HG02884 (cell line): ENCODE measurements around the gene PLEKHG4B.
"Not testable (repeated sequence)": the region's sequence is repeated elsewhere in the genome, so short reads cannot be mapped to it uniquely, and the experiment has no call there.

Source experiments
- ATAC-seq: cut with Tn5 transposase; IDR thresholded peaks from one replicate; pipeline ENCODE4 v1.9.1; 2021; ENCODE audit warnings: mild to moderate bottlenecking, moderate library complexity; ENCODE audit not compliant: unreplicated experiment

Gene PLEKHG4B, protein sequence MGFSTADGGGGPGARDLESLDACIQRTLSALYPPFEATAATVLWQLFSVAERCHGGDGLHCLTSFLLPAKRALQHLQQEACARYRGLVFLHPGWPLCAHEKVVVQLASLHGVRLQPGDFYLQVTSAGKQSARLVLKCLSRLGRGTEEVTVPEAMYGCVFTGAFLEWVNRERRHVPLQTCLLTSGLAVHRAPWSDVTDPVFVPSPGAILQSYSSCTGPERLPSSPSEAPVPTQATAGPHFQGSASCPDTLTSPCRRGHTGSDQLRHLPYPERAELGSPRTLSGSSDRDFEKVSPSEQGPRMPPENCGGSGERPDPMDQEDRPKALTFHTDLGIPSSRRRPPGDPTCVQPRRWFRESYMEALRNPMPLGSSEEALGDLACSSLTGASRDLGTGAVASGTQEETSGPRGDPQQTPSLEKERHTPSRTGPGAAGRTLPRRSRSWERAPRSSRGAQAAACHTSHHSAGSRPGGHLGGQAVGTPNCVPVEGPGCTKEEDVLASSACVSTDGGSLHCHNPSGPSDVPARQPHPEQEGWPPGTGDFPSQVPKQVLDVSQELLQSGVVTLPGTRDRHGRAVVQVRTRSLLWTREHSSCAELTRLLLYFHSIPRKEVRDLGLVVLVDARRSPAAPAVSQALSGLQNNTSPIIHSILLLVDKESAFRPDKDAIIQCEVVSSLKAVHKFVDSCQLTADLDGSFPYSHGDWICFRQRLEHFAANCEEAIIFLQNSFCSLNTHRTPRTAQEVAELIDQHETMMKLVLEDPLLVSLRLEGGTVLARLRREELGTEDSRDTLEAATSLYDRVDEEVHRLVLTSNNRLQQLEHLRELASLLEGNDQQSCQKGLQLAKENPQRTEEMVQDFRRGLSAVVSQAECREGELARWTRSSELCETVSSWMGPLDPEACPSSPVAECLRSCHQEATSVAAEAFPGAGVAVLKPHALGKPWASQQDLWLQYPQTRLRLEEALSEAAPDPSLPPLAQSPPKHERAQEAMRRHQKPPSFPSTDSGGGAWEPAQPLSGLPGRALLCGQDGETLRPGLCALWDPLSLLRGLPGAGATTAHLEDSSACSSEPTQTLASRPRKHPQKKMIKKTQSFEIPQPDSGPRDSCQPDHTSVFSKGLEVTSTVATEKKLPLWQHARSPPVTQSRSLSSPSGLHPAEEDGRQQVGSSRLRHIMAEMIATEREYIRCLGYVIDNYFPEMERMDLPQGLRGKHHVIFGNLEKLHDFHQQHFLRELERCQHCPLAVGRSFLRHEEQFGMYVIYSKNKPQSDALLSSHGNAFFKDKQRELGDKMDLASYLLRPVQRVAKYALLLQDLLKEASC (N-terminal part only)

DNA sequence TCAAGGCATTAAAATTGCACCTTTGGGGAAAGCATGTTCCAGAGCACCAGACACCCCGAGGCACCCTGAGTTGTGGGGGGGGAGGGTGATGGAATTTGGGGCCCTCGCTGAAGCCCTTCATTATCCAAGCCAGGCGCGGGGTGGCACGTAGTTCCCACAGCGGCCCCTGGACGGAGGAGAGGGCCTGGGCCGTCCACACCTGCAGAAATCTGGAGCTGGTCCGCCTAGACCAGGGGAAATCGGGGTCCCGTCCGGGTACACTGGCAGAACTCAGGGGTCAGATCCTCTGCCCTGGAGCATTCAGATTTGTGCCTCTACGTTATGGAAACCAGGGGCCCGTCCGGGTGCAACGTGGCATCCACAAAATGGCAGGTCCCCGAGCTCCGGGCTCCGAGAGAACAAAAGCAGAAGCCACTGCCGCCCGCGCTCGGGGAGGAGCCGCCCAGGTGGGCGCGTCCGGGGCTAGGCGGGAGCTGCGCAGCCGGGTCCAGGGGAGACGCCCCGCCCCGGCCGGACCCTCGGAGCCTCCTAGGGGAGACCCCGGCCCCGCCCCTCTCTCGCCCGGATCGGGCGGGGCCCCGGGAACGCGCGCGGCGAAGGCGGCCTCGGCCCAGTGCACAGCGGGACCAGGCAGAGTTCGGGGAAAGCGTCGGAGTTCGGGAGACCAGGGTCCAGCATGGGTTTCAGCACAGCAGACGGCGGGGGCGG, at the start of gene PLEKHG4B:
PLEKHG4B (plus strand) TSS at position 613 of the 708 bp plus-strand sequence; CDS start at position 677, 64 bp downstream.
- ATAC-seq, result no peak

DNA sequence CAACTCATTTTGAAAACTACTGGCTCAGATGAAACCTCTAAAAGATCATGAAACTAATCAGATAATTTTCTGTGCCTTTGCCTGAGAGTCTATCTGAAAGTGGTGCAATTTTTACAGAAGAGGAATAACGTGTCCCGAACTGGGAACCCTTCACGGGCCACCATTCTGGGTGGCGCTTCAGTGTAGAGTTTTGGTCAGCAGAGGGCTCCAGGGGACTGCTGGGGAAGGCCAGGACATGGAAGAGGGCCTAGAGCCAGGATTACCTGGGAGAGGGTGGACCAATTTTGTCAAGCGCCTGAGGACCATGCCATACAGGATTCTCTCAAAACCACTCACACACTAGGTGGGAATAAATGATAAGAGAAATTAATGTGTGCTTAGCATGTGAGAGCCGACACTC, 49.7 kb upstream of the PLEKHG4B start:
- ATAC-seq, result no peak

DNA sequence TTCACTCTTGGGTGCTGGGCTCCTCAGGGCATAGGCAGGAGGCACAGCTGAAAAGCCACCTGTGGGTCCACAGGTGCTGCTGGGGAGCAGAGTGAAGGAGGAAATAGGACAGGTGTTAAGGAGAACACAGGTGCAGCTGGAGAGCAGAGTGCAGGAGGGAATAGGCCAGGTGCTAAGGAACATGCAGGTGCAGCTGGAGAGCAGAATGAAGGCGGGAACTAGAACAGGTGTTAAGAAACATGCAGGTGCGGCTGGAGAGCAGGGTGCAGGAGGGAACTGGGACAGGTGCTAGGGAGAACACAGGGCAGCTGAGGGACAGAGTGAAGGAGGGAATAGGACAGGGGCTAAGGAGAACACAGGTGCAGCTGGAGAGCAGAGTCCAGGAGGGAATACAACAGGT, 43.8 kb upstream of the PLEKHG4B start:
- no peak for ATAC-seq

DNA sequence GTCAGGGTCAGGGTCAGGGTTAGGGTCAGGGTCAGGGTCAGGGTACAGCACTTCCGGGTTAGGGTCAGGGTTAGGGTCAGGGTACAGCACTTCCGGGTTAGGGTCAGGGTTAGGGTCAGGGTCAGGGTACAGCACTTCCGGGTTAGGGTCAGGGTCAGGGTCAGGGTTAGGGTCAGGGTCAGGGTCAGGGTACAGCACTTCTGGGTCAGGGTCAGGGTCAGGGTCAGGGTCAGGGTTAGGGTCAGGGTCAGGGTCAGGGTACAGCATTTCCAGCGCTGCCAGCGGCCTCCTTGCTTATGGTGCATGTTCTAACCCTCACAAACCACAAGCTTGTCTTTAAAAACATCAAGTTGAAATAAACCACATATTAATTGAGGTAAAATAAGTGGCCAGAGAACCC, 42.4 kb upstream of the PLEKHG4B start:
- not testable (repeated sequence) for ATAC-seq

DNA sequence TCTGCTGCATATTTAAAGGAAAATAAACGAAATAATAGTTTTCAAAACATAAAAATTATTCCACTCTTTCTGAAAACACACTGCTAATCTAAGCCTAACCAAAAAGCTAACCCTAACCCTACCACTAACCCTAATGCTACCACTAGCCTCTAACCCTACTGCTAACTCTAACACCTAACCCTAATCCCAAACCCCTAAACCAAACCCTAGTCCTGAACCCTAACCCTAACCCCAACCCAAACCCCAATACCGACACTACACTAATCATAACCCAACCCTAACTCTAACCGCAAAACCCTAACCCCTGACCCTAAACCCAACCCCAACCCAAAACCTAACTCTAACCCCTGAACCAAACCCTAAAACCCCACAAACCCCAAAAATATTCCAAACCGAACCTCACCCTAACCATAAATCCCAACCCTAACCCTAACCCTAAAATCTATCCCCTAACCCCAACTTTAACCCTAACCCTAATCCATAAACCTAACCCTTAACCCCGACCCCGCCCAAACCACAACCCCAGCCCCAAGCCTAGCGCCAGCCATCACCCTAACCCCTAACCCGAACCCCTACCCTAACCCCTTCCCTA, 41.9 kb upstream of the PLEKHG4B start:
- no peak for ATAC-seq

DNA sequence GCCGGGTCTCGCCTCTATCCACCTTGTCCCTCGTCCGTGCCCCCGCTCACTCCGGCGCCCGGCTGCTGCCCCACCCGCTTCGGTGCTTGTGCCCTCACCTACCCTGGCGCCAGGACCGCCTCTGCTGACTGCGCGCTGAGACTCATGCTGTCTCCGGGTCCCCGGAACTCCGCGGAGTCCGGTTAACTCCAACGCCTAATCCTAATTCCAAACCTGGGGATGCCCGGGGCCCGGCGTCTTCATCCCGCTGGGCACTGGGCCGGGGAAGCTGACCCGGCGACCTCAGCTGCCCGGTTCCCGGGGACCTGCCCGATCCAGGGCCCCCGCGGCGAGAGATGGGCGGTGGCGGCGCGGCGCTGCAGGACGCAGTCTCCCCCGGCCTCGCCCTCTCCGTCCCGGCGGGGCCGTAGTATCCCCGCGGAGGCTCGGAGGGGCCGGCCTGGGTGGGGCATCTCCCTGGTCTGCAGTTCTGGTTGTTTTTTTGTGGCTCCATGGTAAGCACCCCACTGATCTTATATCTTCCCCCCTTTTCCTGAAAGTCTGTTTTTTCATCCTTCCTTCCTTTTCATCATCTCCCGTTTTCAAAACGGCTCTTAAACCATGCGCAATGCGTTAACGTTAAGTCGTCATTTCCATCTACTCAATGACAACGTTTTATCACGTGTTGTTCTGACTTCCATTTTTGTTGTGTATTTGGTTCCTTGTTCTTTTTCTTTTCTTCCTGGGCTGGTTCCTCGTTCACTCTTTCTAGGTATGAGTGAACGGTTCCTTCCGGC, 41.1 kb upstream of the PLEKHG4B start:
- no peak for ATAC-seq

DNA sequence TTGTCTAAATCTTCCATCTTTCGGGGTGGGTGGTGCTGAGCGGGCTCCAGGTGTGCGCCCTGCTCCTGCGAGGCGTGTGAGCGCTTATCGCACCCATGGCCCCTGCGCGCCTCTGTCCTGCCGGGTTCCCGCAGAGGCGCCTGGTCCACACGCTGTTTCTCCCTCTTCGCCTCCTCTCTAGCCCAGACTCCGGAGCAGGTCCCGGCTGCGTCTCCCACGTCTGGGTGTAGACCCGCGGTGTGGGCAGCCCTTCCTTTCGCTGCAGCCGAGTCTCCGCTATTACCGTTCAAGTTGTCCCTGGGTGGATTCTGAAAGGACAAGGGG, 40.5 kb upstream of the PLEKHG4B start:
- ATAC-seq, result no peak

DNA sequence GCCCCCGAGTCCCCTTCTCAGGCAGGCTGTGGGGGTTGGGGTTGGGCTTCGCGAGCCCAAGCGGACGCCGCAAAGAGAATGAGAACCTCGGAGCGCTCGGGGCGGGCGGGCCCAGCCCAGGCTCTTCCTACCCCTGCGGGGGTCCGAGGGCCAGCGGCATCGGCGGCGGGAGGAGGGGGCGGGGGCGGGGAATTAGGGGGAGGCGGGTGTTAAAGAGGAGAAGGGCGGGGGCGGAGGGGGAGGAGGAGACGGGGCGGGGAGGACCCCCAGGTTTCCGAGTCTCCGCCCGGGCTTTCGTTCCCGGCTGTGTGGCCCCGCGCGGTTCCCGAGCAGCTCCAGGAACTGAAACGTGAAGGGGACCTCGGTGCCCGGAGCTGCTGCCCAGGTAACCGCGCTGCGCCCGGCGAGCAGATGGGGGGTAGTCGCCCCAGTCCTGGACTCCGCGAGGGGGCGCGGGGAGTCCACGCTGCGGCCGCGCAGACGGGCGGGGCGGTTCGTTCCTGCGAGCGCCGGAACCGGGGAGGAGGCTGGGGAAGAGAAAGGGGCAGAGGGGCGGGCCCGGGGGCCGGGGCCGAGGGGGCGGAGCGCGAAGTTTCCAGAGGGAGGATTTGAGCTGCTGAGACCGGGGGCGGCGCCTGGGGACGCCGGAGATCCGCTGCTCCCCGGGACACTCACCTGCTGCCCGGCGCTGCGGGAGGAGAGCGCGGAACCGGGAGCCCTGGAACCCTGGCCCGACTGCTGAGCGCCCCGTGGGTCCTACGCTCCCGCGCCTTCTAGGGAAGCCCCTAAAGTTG, 38.4 kb upstream of the PLEKHG4B start:
- no peak for ATAC-seq

DNA sequence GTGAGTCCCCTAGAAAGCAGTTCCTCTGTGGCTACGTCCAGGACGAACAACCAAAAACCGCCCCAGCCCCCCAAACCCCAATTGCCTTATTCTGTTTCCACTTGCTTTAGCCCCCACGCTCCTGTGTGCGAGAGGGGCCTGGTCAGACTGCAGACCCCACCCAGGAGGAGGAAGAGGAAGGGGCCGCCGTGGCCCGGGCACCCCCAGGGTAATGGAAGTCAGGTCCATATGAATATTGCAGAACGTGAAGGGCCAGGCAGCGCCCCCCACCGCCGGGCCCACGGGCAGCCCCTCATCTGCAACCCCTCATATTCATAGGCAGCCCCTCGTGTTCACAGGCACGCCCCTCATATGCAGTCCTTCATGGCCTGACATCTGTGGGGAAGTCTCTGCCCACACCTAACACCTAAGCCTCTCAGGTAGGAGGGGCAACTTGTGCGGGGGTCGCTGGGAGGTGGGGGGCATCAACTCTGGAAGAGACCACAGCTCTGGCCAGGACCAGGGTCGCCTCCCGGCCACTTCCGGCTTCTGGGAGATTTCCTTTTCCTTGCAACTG, 37.7 kb upstream of the PLEKHG4B start:
- no peak for ATAC-seq

DNA sequence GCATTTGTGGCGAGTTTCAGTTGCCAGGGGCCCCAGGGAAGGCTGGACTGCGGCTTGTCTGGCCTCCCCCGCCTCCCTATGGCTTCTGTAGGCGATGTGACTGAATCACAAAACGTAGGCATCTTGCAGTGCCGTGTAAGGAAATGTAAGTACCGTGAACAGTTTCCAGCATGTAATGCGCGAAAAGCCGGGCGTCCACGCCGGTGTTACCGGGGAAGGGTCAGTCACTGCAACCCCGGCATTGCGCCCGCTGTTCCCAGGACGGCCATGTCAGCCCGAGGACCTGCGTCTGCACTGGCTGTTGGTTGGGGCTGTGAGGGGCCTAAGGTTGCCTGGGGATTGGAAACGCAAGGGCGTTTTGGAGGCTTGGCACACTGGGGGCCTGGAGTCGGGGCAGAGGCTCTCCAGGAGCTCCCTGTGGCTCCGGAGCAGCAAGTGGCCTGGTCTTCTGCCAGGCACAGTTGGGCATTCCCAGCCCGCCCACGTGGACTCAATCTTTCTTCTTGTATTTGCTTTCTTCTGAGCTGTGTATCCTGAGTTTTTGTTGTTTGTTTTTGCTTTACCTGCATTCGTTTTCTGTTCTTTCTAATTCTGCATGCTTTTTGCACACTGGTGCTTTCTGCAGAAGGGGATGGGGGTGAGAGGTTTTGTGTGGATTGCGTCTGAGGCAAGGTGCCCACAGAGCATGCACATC, 36.9 kb upstream of the PLEKHG4B start:
- ATAC-seq, result no peak

DNA sequence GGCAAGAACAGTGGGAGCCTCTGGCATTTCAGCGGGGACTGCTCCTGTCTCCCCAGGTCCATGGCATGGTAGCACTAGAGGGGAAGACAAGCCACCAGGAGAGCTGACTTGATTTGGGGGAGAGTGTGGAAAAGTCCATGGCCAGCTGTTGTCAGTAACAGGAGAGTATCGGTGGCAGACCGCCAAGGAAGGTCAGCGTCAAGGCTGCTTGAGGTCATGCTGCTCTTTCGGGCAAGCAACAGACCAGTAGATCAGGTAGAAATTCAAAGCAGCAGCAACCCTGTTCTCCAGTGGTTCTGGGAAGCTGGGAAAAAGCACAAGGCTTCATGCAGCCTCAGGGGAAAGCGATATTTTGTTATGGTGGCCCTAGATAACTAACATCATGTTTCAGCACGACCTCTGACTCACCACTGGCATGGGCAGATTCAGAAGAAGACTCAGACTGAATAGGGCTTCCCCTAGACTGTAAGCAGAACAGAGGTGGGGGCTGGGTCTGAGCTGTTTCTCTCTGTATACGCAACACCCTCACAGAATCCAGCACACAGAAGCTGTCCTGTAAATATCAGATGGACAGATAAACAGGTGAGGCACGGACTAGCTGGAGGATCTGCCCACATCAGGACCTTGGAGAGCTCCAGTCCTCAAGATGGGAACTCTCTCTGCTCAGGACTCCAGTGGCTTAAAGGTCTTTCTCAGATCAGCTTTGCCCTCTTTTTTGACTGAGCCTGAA, 35.2 kb upstream of the PLEKHG4B start:
- ATAC-seq, result no peak

DNA sequence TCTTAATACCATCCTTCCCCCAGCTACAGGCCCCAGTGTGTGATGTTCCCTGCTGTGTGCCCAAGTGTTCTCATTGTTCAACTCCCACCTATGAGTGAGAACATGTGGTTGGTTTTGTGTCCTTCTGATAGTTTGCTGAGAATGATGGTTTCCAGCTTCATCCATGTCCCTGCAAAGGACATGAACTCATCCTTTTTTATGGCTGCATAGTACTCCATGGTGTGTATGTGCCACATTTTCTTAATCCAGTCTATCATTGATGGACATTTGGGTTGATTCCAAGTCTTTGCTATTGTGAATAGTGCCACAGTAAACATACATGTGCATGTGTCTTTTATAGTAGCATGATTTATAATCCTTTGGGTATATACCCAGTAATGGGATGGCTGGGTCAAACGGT, 31.7 kb upstream of the PLEKHG4B start:
- not testable (repeated sequence) for ATAC-seq

DNA sequence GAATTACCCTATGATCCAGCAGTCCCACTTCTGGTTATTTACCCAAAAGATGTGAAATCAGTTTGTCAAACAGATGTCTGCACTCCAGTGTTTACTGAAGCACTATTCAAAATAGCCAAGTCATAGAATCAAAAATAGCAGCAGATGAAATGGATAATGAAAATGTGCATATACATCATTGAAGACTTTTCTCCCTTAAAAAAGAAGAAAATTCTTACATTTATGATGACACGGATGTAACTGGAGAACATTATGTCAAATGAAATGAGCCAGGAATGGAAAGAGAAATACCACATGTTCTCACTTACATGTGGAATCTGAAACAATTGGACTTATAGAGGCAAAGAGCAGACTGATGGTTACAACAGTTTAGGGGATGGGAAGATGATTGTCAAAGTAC, 21.5 kb upstream of the PLEKHG4B start:
- ATAC-seq, result no peak

DNA sequence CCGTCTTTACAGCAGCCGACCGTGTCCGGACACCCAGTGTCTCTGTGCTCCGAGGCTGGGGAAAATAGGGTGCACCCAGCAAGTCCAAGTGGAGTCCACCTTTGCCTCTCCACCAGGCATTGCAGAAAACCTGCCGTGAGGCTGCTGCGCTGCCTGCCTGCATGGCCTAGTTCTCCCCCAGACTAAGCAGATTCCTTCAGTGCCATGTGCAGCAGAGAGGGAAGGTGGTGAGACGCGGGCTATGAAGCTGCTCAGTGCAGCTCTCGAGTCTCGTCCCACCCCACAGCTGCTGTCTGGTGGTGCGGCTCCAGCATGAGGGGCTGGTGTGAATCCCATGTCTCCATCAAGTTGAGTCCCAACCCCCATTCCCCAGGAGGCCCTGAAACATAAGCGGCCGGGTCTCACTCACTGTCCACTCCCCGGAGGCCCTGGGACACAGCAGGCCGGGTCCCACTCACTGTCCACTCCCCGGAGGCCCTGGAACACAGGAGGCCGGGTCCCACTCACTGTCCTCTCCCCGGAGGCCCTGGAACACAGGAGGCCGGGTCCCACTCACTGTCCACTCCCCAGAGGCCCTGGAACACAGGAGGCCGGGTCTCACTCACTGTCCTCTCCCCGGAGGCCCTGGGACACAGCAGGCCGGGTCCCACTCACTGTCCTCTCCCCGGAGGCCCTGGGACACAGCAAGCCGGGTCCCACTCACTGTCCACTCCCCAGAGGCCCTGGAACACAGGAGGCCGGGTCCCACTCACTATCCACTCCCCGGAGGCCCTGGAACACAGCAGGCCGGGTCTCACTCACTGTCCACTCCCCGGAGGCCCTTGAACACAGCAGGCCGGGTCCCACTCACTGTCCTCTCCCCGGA, 19.4 kb upstream of the PLEKHG4B start:
- not testable (repeated sequence) for ATAC-seq

DNA sequence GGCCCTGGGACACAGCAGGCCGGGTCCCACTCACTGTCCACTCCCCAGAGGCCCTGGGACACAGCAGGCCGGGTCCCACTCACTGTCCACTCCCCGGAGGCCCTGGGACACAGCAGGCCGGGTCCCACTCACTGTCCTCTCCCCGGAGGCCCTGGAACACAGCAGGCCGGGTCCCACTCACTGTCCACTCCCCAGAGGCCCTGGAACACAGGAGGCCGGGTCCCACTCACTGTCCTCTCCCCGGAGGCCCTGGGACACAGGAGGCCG, 18.9 kb upstream of the PLEKHG4B start:
- ATAC-seq, result not testable (repeated sequence)

DNA sequence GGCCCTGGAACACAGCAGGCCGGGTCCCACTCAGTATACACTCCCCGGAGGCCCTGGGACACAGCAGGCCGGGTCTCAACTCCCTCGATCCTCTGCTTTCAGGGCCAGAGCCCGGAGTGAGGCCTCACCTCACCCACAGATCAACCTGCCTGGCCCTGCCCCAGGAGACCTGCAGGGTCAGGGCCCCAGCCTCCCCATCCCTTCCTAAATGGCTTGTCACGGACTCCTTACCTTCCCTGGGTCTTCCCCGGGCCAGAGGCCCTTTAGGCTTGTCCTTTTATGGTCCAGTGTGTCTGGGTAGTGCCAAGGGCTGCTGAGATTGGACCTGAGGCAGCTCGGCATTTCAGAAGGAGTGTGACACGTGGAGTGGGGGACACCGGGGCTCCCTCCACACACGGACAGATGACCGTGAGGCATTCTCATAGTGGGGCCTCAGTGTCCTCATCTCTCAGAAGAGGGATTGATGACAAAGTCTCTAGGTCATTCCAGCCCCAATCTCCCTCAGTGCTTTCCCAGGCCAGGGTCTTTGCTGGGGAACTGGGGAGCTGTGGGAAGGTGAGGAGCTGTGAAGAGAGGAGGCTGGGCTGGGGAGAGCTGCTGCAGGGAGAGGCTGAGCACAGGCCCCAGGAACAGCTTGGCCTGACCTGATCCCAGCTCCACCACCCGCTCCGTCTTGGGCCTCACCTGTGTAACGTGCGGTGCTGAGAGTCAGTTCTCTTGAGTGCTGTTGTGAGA, 18.0 kb upstream of the PLEKHG4B start:
- no peak for ATAC-seq
